Epithelial cell of esophagus (primary cell): Measurements from ENCODE around the gene KHDC4.
A peak's percentile ranks its signal among the peaks of the same experiment; 100 is the strongest.

Experiments used
- DNase-seq: peaks from one replicate; pipeline ENCODE4 v3.0.0; 2010; ENCODE audit warnings: low read depth
- H3K4me3 ChIP-seq: 2 replicates; pipeline ENCODE4 v1.5.1; 2011; ENCODE audit warnings: mild to moderate bottlenecking, low read length, control low read depth
- TF ChIP-seq, protein P1 (sequence below): IDR thresholded peaks from 2 replicates; pipeline ENCODE4 v1.5.1; 2011; ENCODE audit warnings: low read depth, mild to moderate bottlenecking, low read length, control low read depth, inconsistent platforms; ENCODE audit not compliant: insufficient read depth; ENCODE audit errors: missing control alignments

The KHDC4 gene

DNA sequence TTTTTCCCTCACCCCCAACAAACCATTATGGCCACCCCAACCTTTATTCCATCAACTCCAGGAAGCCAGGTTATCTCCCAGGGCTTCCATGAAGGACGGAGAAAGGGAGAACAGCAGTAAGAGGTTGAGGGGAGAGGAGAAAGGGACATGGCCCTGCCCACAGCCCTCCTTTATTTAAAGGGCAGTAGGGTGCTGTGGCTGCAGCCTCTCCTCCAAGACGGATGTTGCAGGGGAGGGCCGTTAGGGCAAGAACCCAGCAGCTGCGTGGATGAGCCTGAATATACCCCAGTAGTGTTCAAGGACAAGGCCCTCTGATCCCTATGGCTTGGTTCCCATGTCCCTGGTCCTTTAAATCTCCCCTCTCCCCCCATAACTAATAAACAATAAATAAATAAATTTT is 13.1 kb upstream of the KHDC4 start:
- no peak overlapping the region for H3K4me3 ChIP-seq
- TF ChIP-seq, protein P1, sequence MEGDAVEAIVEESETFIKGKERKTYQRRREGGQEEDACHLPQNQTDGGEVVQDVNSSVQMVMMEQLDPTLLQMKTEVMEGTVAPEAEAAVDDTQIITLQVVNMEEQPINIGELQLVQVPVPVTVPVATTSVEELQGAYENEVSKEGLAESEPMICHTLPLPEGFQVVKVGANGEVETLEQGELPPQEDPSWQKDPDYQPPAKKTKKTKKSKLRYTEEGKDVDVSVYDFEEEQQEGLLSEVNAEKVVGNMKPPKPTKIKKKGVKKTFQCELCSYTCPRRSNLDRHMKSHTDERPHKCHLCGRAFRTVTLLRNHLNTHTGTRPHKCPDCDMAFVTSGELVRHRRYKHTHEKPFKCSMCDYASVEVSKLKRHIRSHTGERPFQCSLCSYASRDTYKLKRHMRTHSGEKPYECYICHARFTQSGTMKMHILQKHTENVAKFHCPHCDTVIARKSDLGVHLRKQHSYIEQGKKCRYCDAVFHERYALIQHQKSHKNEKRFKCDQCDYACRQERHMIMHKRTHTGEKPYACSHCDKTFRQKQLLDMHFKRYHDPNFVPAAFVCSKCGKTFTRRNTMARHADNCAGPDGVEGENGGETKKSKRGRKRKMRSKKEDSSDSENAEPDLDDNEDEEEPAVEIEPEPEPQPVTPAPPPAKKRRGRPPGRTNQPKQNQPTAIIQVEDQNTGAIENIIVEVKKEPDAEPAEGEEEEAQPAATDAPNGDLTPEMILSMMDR = no peak
- no peak for DNase-seq

DNA sequence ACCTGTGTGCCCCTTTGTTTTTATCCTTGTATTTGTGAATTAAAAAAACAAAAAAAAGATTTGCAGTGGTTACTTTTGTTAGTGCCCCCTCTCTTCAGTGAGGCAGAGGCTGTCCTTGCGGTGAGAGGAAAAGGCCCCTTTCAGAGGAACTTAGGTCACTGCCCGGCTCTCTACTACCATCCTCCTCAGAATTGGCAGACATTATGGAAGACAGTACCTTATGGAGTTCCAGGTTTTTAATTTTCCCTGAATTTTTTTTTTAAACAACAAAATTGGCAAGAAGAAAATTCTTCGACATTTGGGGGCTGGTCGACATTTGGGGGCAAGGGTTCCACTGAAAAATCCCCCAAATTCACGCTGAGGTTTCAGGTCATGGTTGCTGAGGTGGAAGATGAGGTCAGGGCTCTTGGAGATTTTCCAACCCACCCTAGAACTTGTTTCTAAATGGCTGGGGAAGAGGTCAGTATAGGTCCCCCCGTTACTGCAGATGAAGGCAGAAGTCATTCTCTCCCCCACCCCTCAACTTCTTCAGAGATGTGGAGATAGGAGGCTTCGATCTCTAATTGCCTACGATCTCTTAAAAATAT is 12.5 kb upstream of the KHDC4 start:
- TF ChIP-seq, protein P1 = no peak
- no peak overlapping the region for H3K4me3 ChIP-seq
- DNase-seq = no peak

DNA sequence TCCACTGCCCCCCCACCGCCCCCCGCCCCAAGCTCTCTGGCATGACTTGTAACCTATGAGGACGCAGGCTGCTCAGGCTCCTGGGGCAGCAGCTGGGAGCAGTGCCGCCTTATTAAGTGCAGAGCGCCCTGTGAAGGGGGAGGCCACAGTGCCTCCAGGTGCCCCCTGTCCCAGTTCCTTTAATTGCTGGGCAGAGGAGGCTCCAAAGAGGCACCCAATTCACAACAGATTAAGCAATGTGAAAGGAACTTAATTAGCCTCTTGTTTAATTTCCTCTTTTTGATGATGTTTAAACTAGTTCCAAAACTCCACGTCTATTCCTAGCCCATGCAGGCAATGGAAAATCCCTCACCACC is 10.2 kb upstream of the KHDC4 start:
- H3K4me3 ChIP-seq = no peak overlapping the region
- TF ChIP-seq, protein P1 = no peak
- no peak for DNase-seq

DNA sequence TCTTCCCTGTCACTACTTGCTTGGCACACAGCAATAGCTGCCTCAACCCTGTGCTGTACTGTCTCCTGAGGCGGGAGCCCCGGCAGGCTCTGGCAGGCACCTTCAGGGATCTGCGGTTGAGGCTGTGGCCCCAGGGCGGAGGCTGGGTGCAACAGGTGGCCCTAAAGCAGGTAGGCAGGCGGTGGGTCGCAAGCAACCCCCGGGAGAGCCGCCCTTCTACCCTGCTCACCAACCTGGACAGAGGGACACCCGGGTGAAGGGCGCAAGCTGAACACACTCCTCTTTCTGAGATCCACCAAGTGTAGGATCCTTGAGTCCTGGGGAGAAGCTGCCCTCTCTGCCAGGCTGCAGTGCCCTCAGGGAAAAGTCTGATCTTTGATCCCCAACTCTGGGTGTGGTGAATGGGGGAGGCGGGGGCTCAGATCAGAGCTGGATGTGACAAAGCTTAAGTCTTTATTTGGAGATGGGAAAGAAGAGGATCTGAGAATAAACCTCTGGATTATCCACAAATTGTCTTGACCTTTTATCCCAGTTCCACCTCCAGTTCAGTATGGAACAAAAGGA is 8.4 kb upstream of the KHDC4 start:
- TF ChIP-seq, protein P1 = no peak
- DNase-seq = no peak
- H3K4me3 ChIP-seq = no peak overlapping the region

DNA sequence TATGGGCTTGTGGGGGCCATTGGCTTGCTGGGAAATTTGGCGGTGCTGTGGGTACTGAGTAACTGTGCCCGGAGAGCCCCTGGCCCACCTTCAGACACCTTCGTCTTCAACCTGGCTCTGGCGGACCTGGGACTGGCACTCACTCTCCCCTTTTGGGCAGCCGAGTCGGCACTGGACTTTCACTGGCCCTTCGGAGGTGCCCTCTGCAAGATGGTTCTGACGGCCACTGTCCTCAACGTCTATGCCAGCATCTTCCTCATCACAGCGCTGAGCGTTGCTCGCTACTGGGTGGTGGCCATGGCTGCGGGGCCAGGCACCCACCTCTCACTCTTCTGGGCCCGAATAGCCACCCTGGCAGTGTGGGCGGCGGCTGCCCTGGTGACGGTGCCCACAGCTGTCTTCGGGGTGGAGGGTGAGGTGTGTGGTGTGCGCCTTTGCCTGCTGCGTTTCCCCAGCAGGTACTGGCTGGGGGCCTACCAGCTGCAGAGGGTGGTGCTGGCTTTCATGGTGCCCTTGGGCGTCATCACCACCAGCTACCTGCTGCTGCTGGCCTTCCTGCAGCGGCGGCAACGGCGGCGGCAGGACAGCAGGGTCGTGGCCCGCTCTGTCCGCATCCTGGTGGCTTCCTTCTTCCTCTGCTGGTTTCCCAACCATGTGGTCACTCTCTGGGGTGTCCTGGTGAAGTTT is 7.8 kb upstream of the KHDC4 start:
- no peak overlapping the region for H3K4me3 ChIP-seq
- no peak for DNase-seq
- TF ChIP-seq, protein P1 = no peak

DNA sequence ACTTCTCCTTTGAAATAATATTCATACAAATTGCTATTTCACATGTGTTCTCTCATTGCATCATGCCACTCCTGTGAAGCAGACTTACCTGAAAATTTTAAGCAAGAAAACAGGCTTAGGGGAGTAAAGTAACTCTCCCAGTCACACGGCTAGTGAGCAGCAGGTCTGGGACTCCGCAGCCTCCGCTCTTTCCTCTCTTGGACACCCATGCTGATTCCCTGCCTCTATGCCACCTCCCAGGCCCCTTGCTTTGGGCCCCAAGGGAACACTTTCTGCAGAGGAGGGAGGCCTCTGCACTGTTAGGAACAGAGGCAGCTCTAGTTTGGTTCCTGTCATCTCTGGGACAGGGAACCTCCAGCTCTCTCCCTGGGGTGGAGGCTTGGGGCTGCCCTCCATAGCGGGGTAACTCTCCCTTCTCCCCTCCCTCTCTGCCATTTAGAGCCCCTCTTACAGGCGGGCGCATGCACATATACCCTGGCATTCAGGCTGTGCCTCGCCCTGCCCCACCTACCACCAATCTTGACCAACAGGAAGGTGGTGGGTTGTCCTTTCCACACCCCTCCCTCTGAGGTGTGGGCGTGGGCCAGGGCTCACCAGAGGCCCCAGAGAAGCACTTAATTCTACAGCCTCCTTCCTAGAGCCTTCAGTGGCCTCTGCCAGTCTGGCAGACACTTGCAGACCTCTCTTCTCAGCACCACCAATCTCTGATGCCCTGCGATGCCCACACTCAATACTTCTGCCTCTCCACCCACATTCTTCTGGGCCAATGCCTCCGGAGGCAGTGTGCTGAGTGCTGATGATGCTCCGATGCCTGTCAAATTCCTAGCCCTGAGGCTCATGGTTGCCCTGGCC is 7.0 kb upstream of the KHDC4 start, which contains the start of gene RXFP4:
TSS of gene RXFP4 (plus strand) at position 646 of the 852 bp plus-strand sequence. CDS start at position 718, 72 bp downstream.
- TF ChIP-seq, protein P1 = no peak
- no peak within 1 kb of the TSS for H3K4me3 ChIP-seq
- peak; percentile 34 for DNase-seq
